ENCODE data around the gene SCFD2. TPM values are rescaled to one million over a fixed set of nuclear protein-coding genes. Genes with fewer than 3 reads are reported as not detected.
A peak's percentile ranks its signal among the peaks of the same experiment; 100 is the strongest.

The SCFD2 gene
- total RNA-seq, 2 experiments from 2014 or later: 23.0 to 24.5 TPM

DNA sequence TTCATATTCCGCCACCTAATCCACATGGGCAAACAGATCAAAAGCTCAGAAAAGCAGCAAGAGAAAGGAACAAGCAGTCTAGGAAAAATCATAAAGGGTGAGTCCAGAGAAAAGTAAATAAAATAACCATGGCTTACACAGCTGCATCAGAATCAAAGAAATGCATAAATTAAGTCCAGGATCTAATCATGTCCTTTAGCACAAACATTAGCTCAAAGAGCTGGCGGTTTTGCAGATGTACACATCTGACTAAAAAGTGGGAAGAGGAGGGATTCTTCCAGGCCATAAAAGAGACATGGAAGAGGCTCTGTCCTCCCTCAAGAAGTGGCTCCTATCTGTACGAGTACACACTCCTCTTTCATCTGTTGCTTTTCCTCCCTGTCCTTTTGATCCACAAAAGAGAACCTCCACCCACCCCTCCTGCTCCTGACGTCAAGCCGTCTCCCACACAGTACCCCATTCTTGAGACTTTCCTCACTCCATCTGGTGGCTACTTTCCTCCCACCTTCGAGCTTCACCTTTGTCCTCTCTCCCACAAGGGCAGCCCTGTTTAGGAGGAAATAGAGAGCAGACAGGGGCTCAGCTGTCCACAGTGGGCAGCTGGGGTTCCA, 411.2 kb downstream of the SCFD2 start:
- DNase-seq: no peak
- Mint-ChIP-seq H3K4me3 (no peak overlapping the region), H3K36me3 (ENCODE audit: low read depth) (no peaks in the 10 kb centered on the region), H3K27ac (peak overlapping the region; percentile 33), H3K4me1 (no peaks in the 10 kb centered on the region), H3K9me3 (no peaks in the 10 kb centered on the region), H3K27me3 (no peaks in the 10 kb centered on the region)
- ChIA-PET CTCF (interaction anchor here (0.9 kb wide), 1 partner anchor 17 kb away, joined by 4 read pairs; no protein-coding TSS in a partner anchor), POLR2A (no interaction called here)

DNA sequence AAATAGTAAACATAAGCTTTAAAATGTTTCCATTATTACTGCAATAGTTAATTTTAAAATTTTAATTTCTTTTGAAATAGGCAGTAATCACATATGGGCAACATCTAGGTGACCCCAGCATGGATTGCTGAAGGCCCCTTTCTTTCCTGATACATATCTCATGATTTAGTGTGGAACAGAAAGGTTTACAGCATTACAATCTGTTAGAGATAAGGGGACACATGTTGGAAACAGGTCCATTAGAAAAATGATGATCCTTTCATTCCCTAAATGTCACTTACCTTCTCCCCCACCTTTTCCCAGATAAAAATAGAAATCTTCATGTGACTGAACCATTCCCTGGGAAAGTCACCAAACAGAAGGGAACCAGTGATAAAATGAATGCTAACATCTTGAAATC, 413.3 kb downstream of the SCFD2 start:
- POLR2A ChIA-PET: no interaction called here
- H3K4me3 Mint-ChIP-seq: no peak overlapping the region
- DNase-seq: no peak
- H3K27me3 Mint-ChIP-seq: no peaks in the 10 kb centered on the region
- no peak overlapping the region for H3K27ac Mint-ChIP-seq
- no peaks in the 10 kb centered on the region for H3K9me3 Mint-ChIP-seq
- no peaks in the 10 kb centered on the region for H3K36me3 Mint-ChIP-seq (ENCODE audit: low read depth)
- no peaks in the 10 kb centered on the region for H3K4me1 Mint-ChIP-seq
- CTCF ChIA-PET: interaction anchor here (0.9 kb wide), 1 partner anchor 8 kb away, joined by 3 read pairs; no protein-coding TSS in a partner anchor

DNA sequence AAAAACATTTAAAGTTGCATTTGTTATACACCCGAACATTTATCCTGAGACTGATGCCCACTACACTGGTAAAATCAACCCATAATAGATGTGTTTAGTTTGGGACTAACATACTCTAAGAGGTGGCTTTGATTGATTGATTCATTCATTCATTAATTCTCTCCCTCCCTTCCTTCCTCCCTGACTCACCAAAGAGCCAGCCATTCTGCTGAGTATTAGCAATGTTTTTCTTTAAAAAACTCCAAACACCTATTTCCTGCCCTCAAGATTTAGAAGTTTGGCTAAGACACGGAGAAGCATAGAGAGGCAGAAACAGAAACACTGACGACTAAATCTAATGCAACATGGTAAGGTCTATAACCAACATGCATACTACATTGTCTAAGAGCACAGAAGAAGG, 414.8 kb downstream of the SCFD2 start:
- no peak overlapping the region for H3K4me3 Mint-ChIP-seq
- POLR2A ChIA-PET: no interaction called here
- no peaks in the 10 kb centered on the region for H3K27me3 Mint-ChIP-seq
- CTCF ChIA-PET: interaction anchor here (0.6 kb wide), 1 partner anchor 526 kb away, joined by 3 read pairs; no protein-coding TSS in a partner anchor
- H3K27ac Mint-ChIP-seq: no peak overlapping the region
- DNase-seq: no peak
- no peaks in the 10 kb centered on the region for H3K9me3 Mint-ChIP-seq
- no peaks in the 10 kb centered on the region for H3K4me1 Mint-ChIP-seq
- H3K36me3 Mint-ChIP-seq (ENCODE audit: low read depth): no peaks in the 10 kb centered on the region

DNA sequence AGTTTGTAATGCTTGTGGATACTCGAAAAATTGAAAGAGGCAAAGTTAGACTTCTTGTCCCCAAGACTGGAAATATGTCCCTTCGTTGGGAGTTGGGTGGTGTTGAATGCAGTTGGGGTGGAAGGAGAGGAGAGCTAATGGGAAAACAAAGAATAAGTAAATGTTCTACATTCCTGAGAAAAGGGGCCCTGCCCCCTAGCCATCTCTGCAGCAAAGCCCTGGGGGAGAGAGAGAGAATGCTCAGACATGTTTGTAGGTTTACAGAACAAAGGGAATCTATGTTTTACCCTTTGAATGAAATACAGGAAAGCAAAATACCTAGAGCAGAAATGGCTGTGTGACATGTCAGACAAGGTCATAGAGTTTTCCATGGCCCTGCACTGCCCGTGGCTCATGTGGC, 415.6 kb downstream of the SCFD2 start:
- Mint-ChIP-seq H3K4me1 (no peaks in the 10 kb centered on the region), H3K9me3 (no peaks in the 10 kb centered on the region), H3K36me3 (ENCODE audit: low read depth) (peaks cover 2% of the 10 kb centered on the region), H3K4me3 (no peak overlapping the region), H3K27me3 (no peaks in the 10 kb centered on the region), H3K27ac (no peak overlapping the region)
- DNase-seq: no peak
- CTCF ChIA-PET: no interaction called here
- POLR2A ChIA-PET: no interaction called here

DNA sequence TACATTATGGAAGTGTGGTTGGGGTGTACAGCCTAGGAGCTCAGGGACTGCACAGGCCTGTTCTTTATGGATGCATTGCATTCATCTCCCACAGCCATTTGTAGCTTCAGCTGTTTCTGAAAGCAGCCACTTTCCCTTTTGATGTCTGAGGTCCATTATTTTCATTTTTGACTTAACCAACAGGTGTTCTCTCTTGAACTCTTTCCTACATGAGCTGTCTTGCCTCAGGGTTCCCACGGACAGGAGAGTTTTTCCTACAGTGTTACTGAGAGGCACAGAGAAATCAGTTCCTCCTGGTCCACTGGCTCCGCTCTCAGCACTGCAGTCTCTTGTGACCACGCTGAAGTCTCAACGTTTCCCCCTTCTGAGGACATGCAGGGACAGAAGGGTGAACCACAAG, 416.5 kb downstream of the SCFD2 start:
- H3K9me3 Mint-ChIP-seq: no peaks in the 10 kb centered on the region
- no peak for DNase-seq
- ChIA-PET CTCF (no interaction called here), POLR2A (no interaction called here)
- H3K27me3 Mint-ChIP-seq: no peaks in the 10 kb centered on the region
- no peak overlapping the region for H3K4me3 Mint-ChIP-seq
- no peaks in the 10 kb centered on the region for H3K4me1 Mint-ChIP-seq
- H3K27ac Mint-ChIP-seq: no peak overlapping the region
- peaks cover 2% of the 10 kb centered on the region for H3K36me3 Mint-ChIP-seq (ENCODE audit: low read depth)

DNA sequence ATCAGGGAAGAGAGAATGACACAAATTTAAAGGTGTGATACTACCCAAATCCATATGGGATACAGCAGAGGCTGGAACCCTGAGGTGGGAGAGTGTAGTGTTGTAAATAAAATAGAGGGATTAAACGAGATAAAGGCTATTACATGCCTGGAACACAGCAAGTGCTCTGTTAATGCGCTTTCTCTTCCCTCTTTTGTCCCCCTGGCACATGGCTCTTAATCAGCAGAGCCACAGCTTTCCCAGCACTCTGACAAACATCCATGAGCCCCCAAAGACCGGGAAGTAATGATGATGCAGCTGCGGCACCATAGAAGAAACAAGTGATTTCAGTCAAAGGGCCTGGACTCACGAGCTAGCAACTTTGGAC, 417.8 kb downstream of the SCFD2 start:
- CTCF ChIA-PET: no interaction called here
- H3K4me3 Mint-ChIP-seq: no peak overlapping the region
- POLR2A ChIA-PET: no interaction called here
- DNase-seq: no peak
- H3K27me3 Mint-ChIP-seq: no peaks in the 10 kb centered on the region
- peaks cover 2% of the 10 kb centered on the region for H3K36me3 Mint-ChIP-seq (ENCODE audit: low read depth)
- no peak overlapping the region for H3K27ac Mint-ChIP-seq
- H3K9me3 Mint-ChIP-seq: no peaks in the 10 kb centered on the region
- no peaks in the 10 kb centered on the region for H3K4me1 Mint-ChIP-seq

DNA sequence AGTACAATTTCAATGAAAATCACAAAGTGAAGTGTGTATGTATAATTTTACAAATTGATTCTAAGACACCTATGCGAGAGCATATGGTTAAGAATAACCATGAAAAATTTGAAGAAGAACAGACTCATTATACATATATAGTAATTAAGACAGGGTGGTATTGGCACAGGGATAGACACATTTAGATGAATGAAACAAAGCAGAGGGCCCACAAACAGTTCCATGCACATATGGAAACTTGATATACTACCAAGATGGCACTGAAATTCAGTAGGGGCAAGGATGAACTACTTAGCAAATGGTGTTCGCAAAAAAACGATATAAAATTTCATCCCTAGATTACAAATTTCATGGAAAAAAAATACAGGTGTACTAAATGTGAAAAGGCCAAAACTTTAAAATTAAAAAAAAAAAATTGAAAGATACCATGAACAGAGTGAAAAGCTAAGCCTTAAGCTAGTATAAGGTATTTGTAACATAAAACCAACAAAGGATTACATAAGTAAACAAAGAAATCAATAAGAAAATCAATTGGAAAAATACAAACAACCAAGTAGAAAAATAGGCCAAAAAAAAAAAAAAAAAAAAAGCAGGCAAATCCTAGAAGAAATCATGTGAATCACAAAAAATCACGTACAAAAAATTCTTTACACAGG, 418.3 kb downstream of the SCFD2 start:
- no peak for DNase-seq
- ChIA-PET POLR2A (no interaction called here), CTCF (no interaction called here)
- Mint-ChIP-seq H3K27ac (no peak overlapping the region), H3K36me3 (ENCODE audit: low read depth) (peaks cover 2% of the 10 kb centered on the region), H3K4me3 (no peak overlapping the region), H3K9me3 (no peaks in the 10 kb centered on the region), H3K4me1 (no peaks in the 10 kb centered on the region), H3K27me3 (no peaks in the 10 kb centered on the region)

DNA sequence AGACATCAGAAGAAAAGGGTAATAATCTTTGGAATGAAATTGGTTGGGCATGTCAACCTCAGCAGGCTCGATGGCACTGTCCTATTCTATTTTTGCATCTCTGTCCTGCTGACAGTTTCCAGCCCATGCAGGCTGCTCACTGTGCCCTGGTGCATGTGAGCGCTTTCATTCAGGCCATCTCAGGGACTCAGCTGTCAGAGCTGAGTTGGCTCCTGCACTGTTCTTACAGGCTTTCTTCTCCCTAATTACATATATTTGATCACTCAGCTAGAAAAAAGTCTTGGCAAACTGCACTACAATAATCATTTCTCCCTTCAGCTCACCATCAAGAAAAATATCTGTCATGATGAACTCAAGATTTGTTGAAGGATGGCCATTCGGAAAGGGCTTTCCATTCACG, 419.0 kb downstream of the SCFD2 start:
- CTCF ChIA-PET: no interaction called here
- Mint-ChIP-seq H3K36me3 (ENCODE audit: low read depth) (peaks cover 2% of the 10 kb centered on the region), H3K9me3 (no peaks in the 10 kb centered on the region), H3K4me1 (no peaks in the 10 kb centered on the region), H3K27me3 (no peaks in the 10 kb centered on the region), H3K4me3 (no peak overlapping the region), H3K27ac (no peak overlapping the region)
- POLR2A ChIA-PET: no interaction called here
- no peak for DNase-seq

DNA sequence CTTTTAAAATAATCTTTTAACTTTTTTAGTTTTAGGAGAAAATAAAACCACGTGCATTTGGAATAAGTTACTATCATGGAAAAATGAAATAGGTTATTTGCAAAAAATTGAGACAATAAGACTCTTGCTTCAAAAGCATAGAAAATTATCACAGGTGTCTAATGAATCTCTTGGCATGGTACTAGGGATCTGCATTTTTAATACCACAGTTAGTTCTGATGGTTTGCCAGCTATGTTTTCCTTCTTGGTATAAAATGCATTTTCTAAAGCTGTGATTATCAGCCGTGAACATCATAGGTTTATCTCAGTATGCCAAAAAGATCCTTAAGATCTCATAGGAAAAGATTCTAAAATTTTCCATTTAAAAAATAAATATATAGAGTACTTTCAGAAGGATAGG, 419.9 kb downstream of the SCFD2 start:
- POLR2A ChIA-PET: no interaction called here
- Mint-ChIP-seq H3K36me3 (ENCODE audit: low read depth) (peaks cover 2% of the 10 kb centered on the region), H3K4me1 (no peaks in the 10 kb centered on the region), H3K9me3 (no peaks in the 10 kb centered on the region), H3K27ac (no peak overlapping the region), H3K4me3 (no peak overlapping the region), H3K27me3 (no peaks in the 10 kb centered on the region)
- CTCF ChIA-PET: no interaction called here
- no peak for DNase-seq

DNA sequence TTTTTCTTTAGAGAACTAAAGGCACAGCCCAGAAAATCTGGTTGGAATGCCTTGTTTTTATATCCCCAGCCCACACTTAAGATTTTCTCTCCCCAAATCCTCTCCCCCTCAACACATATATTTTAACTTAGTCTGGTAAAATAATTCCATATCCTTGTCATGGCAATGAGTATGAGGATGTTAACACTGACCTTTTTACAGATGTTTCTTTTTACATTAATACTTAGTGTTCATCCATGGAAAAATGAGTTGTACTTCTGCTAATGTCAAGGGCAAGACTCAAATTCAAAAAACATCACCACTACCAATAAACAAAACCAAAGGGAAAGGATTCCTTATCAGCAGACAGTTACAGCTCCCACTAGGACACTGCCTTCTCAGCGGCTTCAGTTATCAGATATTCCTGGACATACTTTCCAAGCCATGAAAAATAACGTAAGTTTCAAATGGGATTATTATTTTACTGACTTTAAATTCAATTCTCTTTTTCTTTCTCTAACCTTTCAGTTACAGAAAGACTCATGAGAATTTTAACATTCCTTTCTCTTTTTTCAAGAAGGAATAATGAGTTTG, 420.4 kb downstream of the SCFD2 start:
- H3K4me1 Mint-ChIP-seq: no peaks in the 10 kb centered on the region
- H3K36me3 Mint-ChIP-seq (ENCODE audit: low read depth): peaks cover 2% of the 10 kb centered on the region
- no peak overlapping the region for H3K4me3 Mint-ChIP-seq
- ChIA-PET CTCF (no interaction called here), POLR2A (no interaction called here)
- H3K9me3 Mint-ChIP-seq: no peaks in the 10 kb centered on the region
- H3K27me3 Mint-ChIP-seq: no peaks in the 10 kb centered on the region
- H3K27ac Mint-ChIP-seq: no peak overlapping the region
- no peak for DNase-seq

DNA sequence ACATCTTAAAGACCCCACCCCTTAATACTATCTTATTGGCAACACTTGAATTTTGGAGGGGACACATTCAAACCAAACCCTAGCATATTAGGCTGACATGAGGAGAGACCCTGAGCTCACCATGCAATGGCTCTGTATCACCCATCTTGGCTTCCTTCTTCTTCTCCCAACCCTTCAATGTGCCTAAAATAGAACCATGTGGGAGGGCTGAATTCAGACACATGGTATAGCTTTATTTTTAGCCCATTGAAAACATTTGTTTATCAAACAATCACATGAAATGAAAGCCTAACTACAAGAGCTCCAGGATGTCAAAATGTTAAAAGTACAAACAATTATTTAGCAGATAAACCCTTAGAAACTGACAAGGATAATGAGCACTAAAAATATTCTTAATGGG, 422.2 kb downstream of the SCFD2 start:
- no peaks in the 10 kb centered on the region for H3K27me3 Mint-ChIP-seq
- POLR2A ChIA-PET: no interaction called here
- no peak overlapping the region for H3K4me3 Mint-ChIP-seq

DNA sequence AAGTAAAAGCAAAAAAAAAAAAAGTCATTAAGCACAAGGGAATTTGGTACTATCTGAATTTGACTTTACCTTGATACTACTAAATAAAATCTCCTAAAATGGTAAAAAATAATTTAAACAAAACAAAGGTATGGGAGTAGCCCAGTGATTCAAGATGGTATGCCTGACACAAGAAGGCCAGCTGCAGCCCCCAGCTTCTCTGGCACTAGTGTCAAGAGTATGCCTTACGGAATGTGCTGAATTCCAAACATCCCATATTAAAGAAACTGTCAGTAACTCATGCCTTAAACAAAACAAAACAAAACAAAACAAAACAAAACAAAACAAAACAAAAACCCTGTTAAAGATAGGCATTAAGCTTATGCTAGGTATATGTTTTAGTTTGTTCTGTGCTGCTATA, 422.9 kb downstream of the SCFD2 start:
- Mint-ChIP-seq H3K4me1 (no peaks in the 10 kb centered on the region), H3K27me3 (no peaks in the 10 kb centered on the region), H3K27ac (no peak overlapping the region), H3K9me3 (no peaks in the 10 kb centered on the region), H3K36me3 (ENCODE audit: low read depth) (peaks cover 2% of the 10 kb centered on the region), H3K4me3 (no peak overlapping the region)
- no peak for DNase-seq
- POLR2A ChIA-PET: no interaction called here
- CTCF ChIA-PET: interaction anchor here (0.7 to 1.1 kb wide), 2 partner anchors 9 to 13 kb away, joined by 3 to 4 read pairs; no protein-coding TSS in a partner anchor

More for the DNA sequence above, 422.2 kb downstream of the SCFD2 start:
- CTCF ChIA-PET: interaction anchor here (0.7 to 1.1 kb wide), 2 partner anchors 10 to 14 kb away, joined by 3 to 4 read pairs; no protein-coding TSS in a partner anchor
- Mint-ChIP-seq H3K27ac (no peak overlapping the region), H3K4me1 (no peaks in the 10 kb centered on the region), H3K36me3 (ENCODE audit: low read depth) (peaks cover 2% of the 10 kb centered on the region), H3K9me3 (no peaks in the 10 kb centered on the region)
- DNase-seq: no peak

DNA sequence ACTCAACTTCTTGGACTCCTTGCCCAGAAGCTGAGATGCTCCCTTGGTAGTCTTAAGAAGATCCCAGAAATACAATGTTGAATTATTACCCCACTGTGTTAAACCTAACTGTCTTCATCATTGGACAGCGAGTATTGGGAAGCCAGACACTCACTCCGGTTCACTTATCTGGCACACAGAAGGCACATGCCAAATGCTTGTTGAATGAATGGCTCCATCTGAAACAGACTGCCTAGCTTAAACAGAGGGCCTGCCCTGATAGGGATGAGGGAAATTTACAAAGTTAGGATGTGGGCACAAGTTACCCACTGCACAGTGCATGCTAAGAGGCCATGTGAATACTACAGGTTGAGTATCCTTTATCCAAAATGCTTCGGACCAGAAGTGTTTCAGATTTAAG, 424.4 kb downstream of the SCFD2 start:
- Mint-ChIP-seq H3K4me3 (no peak overlapping the region), H3K36me3 (ENCODE audit: low read depth) (peaks cover 4% of the 10 kb centered on the region), H3K9me3 (no peaks in the 10 kb centered on the region), H3K27me3 (no peaks in the 10 kb centered on the region), H3K4me1 (no peaks in the 10 kb centered on the region), H3K27ac (no peak overlapping the region)
- DNase-seq: no peak
- CTCF ChIA-PET: interaction anchor here (1.2 to 1.6 kb wide), 3 partner anchors 21 to 59 kb away, joined by 3 to 4 read pairs (median 4); no protein-coding TSS in a partner anchor
- POLR2A ChIA-PET: no interaction called here

DNA sequence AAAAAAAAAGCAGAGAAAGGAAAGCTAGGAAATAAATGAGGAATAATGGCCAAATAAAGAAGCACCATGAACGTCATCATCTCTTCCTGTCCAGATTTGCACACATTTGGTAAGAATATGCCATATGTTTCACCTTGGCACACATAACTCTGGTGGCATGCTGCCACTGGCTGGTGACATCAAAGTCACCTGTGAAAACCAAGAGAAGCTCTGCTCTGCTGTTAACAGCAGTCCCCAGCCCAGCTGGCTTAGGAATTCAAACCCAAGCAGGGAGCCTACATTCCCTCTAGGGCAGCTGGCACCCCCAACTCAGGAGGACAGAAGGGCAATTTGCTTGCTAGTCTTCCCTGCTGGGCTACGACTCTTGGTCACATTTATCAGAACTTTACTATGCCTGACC, 426.1 kb downstream of the SCFD2 start:
- no peak overlapping the region for H3K4me3 Mint-ChIP-seq
- no peaks in the 10 kb centered on the region for H3K4me1 Mint-ChIP-seq
- DNase-seq: no peak
- H3K27me3 Mint-ChIP-seq: no peaks in the 10 kb centered on the region
- CTCF ChIA-PET: no interaction called here
- H3K9me3 Mint-ChIP-seq: no peaks in the 10 kb centered on the region
- H3K27ac Mint-ChIP-seq: no peak overlapping the region
- peaks cover 2% of the 10 kb centered on the region for H3K36me3 Mint-ChIP-seq (ENCODE audit: low read depth)
- POLR2A ChIA-PET: no interaction called here
